ENCODE measurements around the gene C9orf153.

The C9orf153 gene

GRCh38 chr9:86263876-86264275, 4.4 kb upstream of the C9orf153 start:
- no peak for TF ChIP-seq ZFX (IDR thresholded peaks at IDR 0.05)
- TF ChIP-seq CTCF (conservative IDR thresholded peaks at IDR 0.05) = no peak
- H3K27ac ChIP-seq = no peak overlapping the region

- TF ChIP-seq ZFX (IDR thresholded peaks at IDR 0.05) = no peak
- no peak for TF ChIP-seq CTCF (conservative IDR thresholded peaks at IDR 0.05)
- H3K27ac ChIP-seq = no peak overlapping the region
These were observed 3.0 kb upstream of the C9orf153 start for GRCh38 chr9:86262492-86262891.

GRCh38 chr9:86257391-86257790, 2.1 kb downstream of the C9orf153 start:
- no peak overlapping the region for H3K27ac ChIP-seq
- no peak for TF ChIP-seq ZFX (IDR thresholded peaks at IDR 0.05)
- TF ChIP-seq CTCF (conservative IDR thresholded peaks at IDR 0.05) = no peak

- TF ChIP-seq CTCF (conservative IDR thresholded peaks at IDR 0.05) (no peak), ZFX (IDR thresholded peaks at IDR 0.05) (no peak)
- H3K27ac ChIP-seq = no peak overlapping the region
These were observed 2.8 kb downstream of the C9orf153 start for GRCh38 chr9:86256653-86257052.

GRCh38 chr9:86253577-86253976, 5.9 kb downstream of the C9orf153 start:
- H3K27ac ChIP-seq = no peak overlapping the region
- TF ChIP-seq CTCF (conservative IDR thresholded peaks at IDR 0.05) (no peak), ZFX (IDR thresholded peaks at IDR 0.05) (no peak)

- no peak for TF ChIP-seq CTCF (conservative IDR thresholded peaks at IDR 0.05)
- TF ChIP-seq ZFX (IDR thresholded peaks at IDR 0.05) = no peak
- H3K27ac ChIP-seq = no peak overlapping the region
These were observed 6.6 kb downstream of the C9orf153 start for GRCh38 chr9:86252870-86253269.

- H3K27ac ChIP-seq = no peak overlapping the region
- TF ChIP-seq ZFX (IDR thresholded peaks at IDR 0.05) (no peak), CTCF (conservative IDR thresholded peaks at IDR 0.05) (no peak)
These were observed 9.3 kb downstream of the C9orf153 start for GRCh38 chr9:86250123-86250522.
